ENCODE data around the gene FKBP1B.

The FKBP1B gene

GRCh38 chr2:24016853-24017703, 32.5 kb upstream of the FKBP1B start:
- H3K27ac Mint-ChIP-seq, result no peak overlapping the region
- H3K27me3 Mint-ChIP-seq, result peaks cover 2% of the 10 kb centered on the region
- H3K9me3 Mint-ChIP-seq, result no peaks in the 10 kb centered on the region
- DNase-seq (ENCODE audit: low spot score in 2 of 2) (no peak), ATAC-seq (ENCODE audit: low read depth) (no peak)
- no peaks in the 10 kb centered on the region for H3K36me3 Mint-ChIP-seq
- H3K4me1 Mint-ChIP-seq, result no peaks in the 10 kb centered on the region
- no peak overlapping the region for H3K4me3 Mint-ChIP-seq

GRCh38 chr2:24017711-24018110, 31.8 kb upstream of the FKBP1B start:
- Mint-ChIP-seq H3K4me3 (no peak overlapping the region), H3K9me3 (no peaks in the 10 kb centered on the region), H3K4me1 (no peaks in the 10 kb centered on the region), H3K27ac (no peak overlapping the region), H3K27me3 (no peaks in the 10 kb centered on the region), H3K36me3 (peaks cover under 1% of the 10 kb centered on the region)
- no peak for ATAC-seq (ENCODE audit: low read depth)
- no peak for DNase-seq (ENCODE audit: low spot score in 2 of 2)

- Mint-ChIP-seq H3K27me3 (no peaks in the 10 kb centered on the region), H3K4me3 (no peak overlapping the region), H3K9me3 (no peaks in the 10 kb centered on the region), H3K27ac (no peak overlapping the region), H3K4me1 (no peaks in the 10 kb centered on the region), H3K36me3 (peaks cover 5% of the 10 kb centered on the region)
- ATAC-seq (ENCODE audit: low read depth), result no peak
- no peak for DNase-seq (ENCODE audit: low spot score in 2 of 2)
These were observed 31.3 kb upstream of the FKBP1B start for GRCh38 chr2:24018241-24018640.

- Mint-ChIP-seq H3K9me3 (no peaks in the 10 kb centered on the region), H3K4me3 (no peak overlapping the region), H3K36me3 (peaks cover 9% of the 10 kb centered on the region), H3K27me3 (no peaks in the 10 kb centered on the region), H3K27ac (no peak overlapping the region), H3K4me1 (no peaks in the 10 kb centered on the region)
- ATAC-seq (ENCODE audit: low read depth) (no peak), DNase-seq (ENCODE audit: low spot score in 2 of 2) (no peak)
These were observed 29.8 kb upstream of the FKBP1B start for GRCh38 chr2:24019729-24020128.

- Mint-ChIP-seq H3K9me3 (no peaks in the 10 kb centered on the region), H3K27ac (no peak overlapping the region), H3K27me3 (no peaks in the 10 kb centered on the region), H3K4me3 (no peak overlapping the region), H3K4me1 (no peaks in the 10 kb centered on the region), H3K36me3 (peaks cover 9% of the 10 kb centered on the region)
- no peak for DNase-seq (ENCODE audit: low spot score in 2 of 2)
- ATAC-seq (ENCODE audit: low read depth), result no peak
These were observed 29.3 kb upstream of the FKBP1B start for GRCh38 chr2:24020244-24020643.

- H3K27me3 Mint-ChIP-seq, result no peaks in the 10 kb centered on the region
These were observed 28.2 kb upstream of the FKBP1B start for GRCh38 chr2:24021122-24021998.

GRCh38 chr2:24022324-24022974, 27.1 kb upstream of the FKBP1B start:
- no peaks in the 10 kb centered on the region for H3K27me3 Mint-ChIP-seq
- H3K27ac Mint-ChIP-seq, result no peak overlapping the region
- no peaks in the 10 kb centered on the region for H3K9me3 Mint-ChIP-seq
- H3K4me3 Mint-ChIP-seq, result no peak overlapping the region
- H3K36me3 Mint-ChIP-seq, result peaks cover 11% of the 10 kb centered on the region
- no peaks in the 10 kb centered on the region for H3K4me1 Mint-ChIP-seq
- DNase-seq (ENCODE audit: low spot score in 2 of 2), result no peak
- no peak for ATAC-seq (ENCODE audit: low read depth)

More at GRCh38 chr2:24021122-24021998, 28.2 kb upstream of the FKBP1B start:
- peaks cover 9% of the 10 kb centered on the region for H3K36me3 Mint-ChIP-seq
- DNase-seq (ENCODE audit: low spot score in 2 of 2) (no peak), ATAC-seq (ENCODE audit: low read depth) (peak; percentile 39)
- no peaks in the 10 kb centered on the region for H3K9me3 Mint-ChIP-seq
- no peak overlapping the region for H3K4me3 Mint-ChIP-seq
- no peak overlapping the region for H3K27ac Mint-ChIP-seq
- no peaks in the 10 kb centered on the region for H3K4me1 Mint-ChIP-seq

- no peak for ATAC-seq (ENCODE audit: low read depth)
- H3K27ac Mint-ChIP-seq, result no peak overlapping the region
These were observed 26.5 kb upstream of the FKBP1B start for GRCh38 chr2:24022975-24023575.

GRCh38 chr2:24024018-24024417, 25.5 kb upstream of the FKBP1B start:
- DNase-seq (ENCODE audit: low spot score in 2 of 2), result no peak
- no peak overlapping the region for H3K27ac Mint-ChIP-seq
- no peaks in the 10 kb centered on the region for H3K9me3 Mint-ChIP-seq
- ATAC-seq (ENCODE audit: low read depth), result no peak
- H3K4me3 Mint-ChIP-seq, result no peak overlapping the region
- peaks cover 17% of the 10 kb centered on the region for H3K36me3 Mint-ChIP-seq
- no peaks in the 10 kb centered on the region for H3K27me3 Mint-ChIP-seq
- H3K4me1 Mint-ChIP-seq, result no peaks in the 10 kb centered on the region

More at GRCh38 chr2:24022975-24023575, 26.5 kb upstream of the FKBP1B start:
- peaks cover 13% of the 10 kb centered on the region for H3K36me3 Mint-ChIP-seq
- no peaks in the 10 kb centered on the region for H3K4me1 Mint-ChIP-seq
- DNase-seq (ENCODE audit: low spot score in 2 of 2), result no peak
- no peaks in the 10 kb centered on the region for H3K27me3 Mint-ChIP-seq
- no peaks in the 10 kb centered on the region for H3K9me3 Mint-ChIP-seq
- H3K4me3 Mint-ChIP-seq, result no peak overlapping the region

GRCh38 chr2:24024996-24025663, 24.4 kb upstream of the FKBP1B start:
- H3K4me3 Mint-ChIP-seq, result no peak overlapping the region
- H3K4me1 Mint-ChIP-seq, result no peaks in the 10 kb centered on the region
- no peaks in the 10 kb centered on the region for H3K27me3 Mint-ChIP-seq
- no peaks in the 10 kb centered on the region for H3K9me3 Mint-ChIP-seq
- H3K36me3 Mint-ChIP-seq, result peaks cover 25% of the 10 kb centered on the region
- ATAC-seq (ENCODE audit: low read depth), result no peak
- no peak for DNase-seq (ENCODE audit: low spot score in 2 of 2)
- H3K27ac Mint-ChIP-seq, result no peak overlapping the region

- no peak for ATAC-seq (ENCODE audit: low read depth)
- no peak overlapping the region for H3K4me3 Mint-ChIP-seq
- H3K27me3 Mint-ChIP-seq, result no peaks in the 10 kb centered on the region
- H3K4me1 Mint-ChIP-seq, result no peaks in the 10 kb centered on the region
- H3K9me3 Mint-ChIP-seq, result no peaks in the 10 kb centered on the region
- H3K27ac Mint-ChIP-seq, result no peak overlapping the region
- no peak for DNase-seq (ENCODE audit: low spot score in 2 of 2)
- H3K36me3 Mint-ChIP-seq, result peaks cover 29% of the 10 kb centered on the region
These were observed 23.3 kb upstream of the FKBP1B start for GRCh38 chr2:24026233-24026632.

GRCh38 chr2:24038786-24039499, 10.6 kb upstream of the FKBP1B start:
- no peaks in the 10 kb centered on the region for H3K9me3 Mint-ChIP-seq
- no peak for DNase-seq (ENCODE audit: low spot score in 2 of 2)

GRCh38 chr2:24040511-24040910, 9.0 kb upstream of the FKBP1B start:
- Mint-ChIP-seq H3K27me3 (no peaks in the 10 kb centered on the region), H3K27ac (no peak overlapping the region), H3K4me1 (peaks cover 14% of the 10 kb centered on the region), H3K36me3 (peaks cover 16% of the 10 kb centered on the region), H3K4me3 (no peak overlapping the region), H3K9me3 (no peaks in the 10 kb centered on the region)
- DNase-seq (ENCODE audit: low spot score in 2 of 2), result no peak
- ATAC-seq (ENCODE audit: low read depth), result no peak

More at GRCh38 chr2:24038786-24039499, 10.6 kb upstream of the FKBP1B start:
- Mint-ChIP-seq H3K4me3 (no peak overlapping the region), H3K27me3 (no peaks in the 10 kb centered on the region), H3K36me3 (peaks cover 16% of the 10 kb centered on the region), H3K27ac (no peak overlapping the region), H3K4me1 (peaks cover 10% of the 10 kb centered on the region)
- no peak for ATAC-seq (ENCODE audit: low read depth)

Data from memory B cell (primary cell).